H1 (cell line): Measurements from ENCODE around the gene TMEM121B. TPM values are rescaled to one million over a fixed set of nuclear protein-coding genes. Genes with fewer than 3 reads are reported as not detected.

Experiments
- ASH2L ChIP-seq: fragments of 200-600, 300-600 bp; sonication (generic); IDR thresholded peaks from one replicate; pipeline ENCODE4 v1.7.1; 2017; ENCODE audit warnings: low read length
- polyA plus RNA-seq, 7 experiments: library from polyadenylated mRNA; depleted of rRNA in 3 of 7; stranded (reverse) in 5 of 7; unstranded in 2 of 7; fragments of >200 nt in 5 of 7; fragments of 200-250 nt in 2 of 7; gene quantifications; 1 replicate in 5 of 7; 2 replicates in 1 of 7; 4 replicates in 1 of 7; pipeline versions ENCODE4 v1.2.1 to v1.2.3, GENCODE V29; 2011 to 2013; ENCODE audit warnings: missing spikeins in 2 of 7, mixed read lengths in 2 of 7
- total RNA-seq: library from RNA; stranded (reverse); fragmentation: NEBNext Ultra II Directional; extraction: Animal tissue kit (Norgen Biotek cat#: 25700); gene quantifications from 2 replicates; pipeline ENCODE4 v1.2.1, GENCODE V29; 2021

The TMEM121B gene
- total and polyA plus RNA-seq, 2 of the 8 experiments (the other 6 are each of a cell fraction or from before 2014, with no cell fraction given): 4.3 to 6.9 TPM

GRCh38 chr22:17143101-17143500 lies 21.9 kb upstream of the TMEM121B start (continued):
- no peak for TF ChIP-seq ASH2L
